ENCODE measurements around the gene FRMD5.

DNA sequence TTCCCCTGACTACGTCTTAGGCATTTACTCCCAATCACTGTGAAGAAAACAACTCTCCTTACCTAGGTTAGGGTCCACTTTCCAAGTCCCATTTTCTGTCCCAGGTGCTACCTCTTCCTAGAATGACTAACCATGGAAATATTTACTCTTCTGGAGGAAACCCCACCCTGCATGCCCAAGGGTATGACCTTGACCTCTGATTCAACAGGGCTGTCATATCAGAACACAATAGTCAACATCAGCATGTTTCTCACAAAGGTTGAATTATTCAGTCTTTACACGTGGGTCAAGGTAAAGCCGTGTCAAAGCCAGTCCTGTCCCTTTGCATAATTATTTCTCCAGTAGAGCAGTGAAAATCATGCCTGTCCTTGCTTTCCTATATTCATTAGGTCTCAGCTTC lies 4.3 kb upstream of the FRMD5 start:
- TF ChIP-seq, protein P1, sequence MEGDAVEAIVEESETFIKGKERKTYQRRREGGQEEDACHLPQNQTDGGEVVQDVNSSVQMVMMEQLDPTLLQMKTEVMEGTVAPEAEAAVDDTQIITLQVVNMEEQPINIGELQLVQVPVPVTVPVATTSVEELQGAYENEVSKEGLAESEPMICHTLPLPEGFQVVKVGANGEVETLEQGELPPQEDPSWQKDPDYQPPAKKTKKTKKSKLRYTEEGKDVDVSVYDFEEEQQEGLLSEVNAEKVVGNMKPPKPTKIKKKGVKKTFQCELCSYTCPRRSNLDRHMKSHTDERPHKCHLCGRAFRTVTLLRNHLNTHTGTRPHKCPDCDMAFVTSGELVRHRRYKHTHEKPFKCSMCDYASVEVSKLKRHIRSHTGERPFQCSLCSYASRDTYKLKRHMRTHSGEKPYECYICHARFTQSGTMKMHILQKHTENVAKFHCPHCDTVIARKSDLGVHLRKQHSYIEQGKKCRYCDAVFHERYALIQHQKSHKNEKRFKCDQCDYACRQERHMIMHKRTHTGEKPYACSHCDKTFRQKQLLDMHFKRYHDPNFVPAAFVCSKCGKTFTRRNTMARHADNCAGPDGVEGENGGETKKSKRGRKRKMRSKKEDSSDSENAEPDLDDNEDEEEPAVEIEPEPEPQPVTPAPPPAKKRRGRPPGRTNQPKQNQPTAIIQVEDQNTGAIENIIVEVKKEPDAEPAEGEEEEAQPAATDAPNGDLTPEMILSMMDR (IDR thresholded peaks at IDR 0.05; ENCODE audit: insufficient read depth, low read length, poor library complexity, severe bottlenecking) = no peak
- no peak for TF ChIP-seq EZH2phosphoT487 (conservative IDR thresholded peaks at IDR 0.05; ENCODE audit: low read length)
